WTC11 (cell line): ENCODE data around the gene DPEP2. TPM values are rescaled to one million over a fixed set of nuclear protein-coding genes. Genes with fewer than 3 reads are reported as not detected.

Source experiments
- ATAC-seq: fragments of 200-7000 bp; cut with Tn5 transposase; 2 replicates; pipeline ENCODE4 v1.10.0; 2021; ENCODE audit warnings: mild to moderate bottlenecking, moderate library complexity
- CTCF ChIA-PET: fragments of 300-600 bp; sonication (Branson Sonifier 250); formaldehyde crosslinking; loops from one replicate; lab custom pipeline; 2021; ENCODE audit warnings: antibody characterized with exemption; lab: Charles Lee
- POLR2A ChIA-PET: fragments of 350-600 bp; sonication (Branson Sonifier 250); formaldehyde crosslinking; loops from one replicate; lab custom pipeline; 2021; ENCODE audit warnings: antibody characterized with exemption; lab: Charles Lee
- DNase-seq: peaks from one replicate; pipeline ENCODE4 v3.0.0; 2021; ENCODE audit warnings: low spot score
- H3K27ac Mint-ChIP-seq: 2 replicates; pipeline ENCODE4 v1.8.0; 2021; ENCODE audit warnings: mixed read lengths
- H3K27me3 Mint-ChIP-seq: 2 replicates; pipeline ENCODE4 v1.8.0; 2021; ENCODE audit warnings: low read depth, mild to moderate bottlenecking, moderate library complexity, mixed read lengths
- H3K36me3 Mint-ChIP-seq: 2 replicates; pipeline ENCODE4 v1.8.0; 2021; ENCODE audit warnings: mixed read lengths
- H3K4me1 Mint-ChIP-seq: 2 replicates; pipeline ENCODE4 v1.8.0; 2022; ENCODE audit warnings: mixed read lengths
- H3K4me3 Mint-ChIP-seq: 2 replicates; pipeline ENCODE4 v1.8.0; 2021; ENCODE audit warnings: mild to moderate bottlenecking, moderate library complexity, mixed read lengths
- H3K9me3 Mint-ChIP-seq: 2 replicates; pipeline ENCODE4 v1.8.0; 2021; ENCODE audit warnings: mixed read lengths
- CREM ChIP-seq: sonication (generic); formaldehyde crosslinking; IDR thresholded peaks from 2 replicates; pipeline ENCODE4 v1.8.1; 2022; ENCODE audit warnings: mild to moderate bottlenecking, missing genetic modification reagents, moderate library complexity
- ELF4 ChIP-seq: sonication (generic); formaldehyde crosslinking; IDR thresholded peaks from 2 replicates; pipeline ENCODE4 v1.8.1; 2022; ENCODE audit warnings: low read depth, mild to moderate bottlenecking, moderate library complexity, missing genetic modification reagents
- ETV6 ChIP-seq: sonication (generic); formaldehyde crosslinking; IDR thresholded peaks from 2 replicates; pipeline ENCODE4 v1.8.1; 2022; ENCODE audit warnings: mild to moderate bottlenecking, missing genetic modification reagents
- GRHL2 ChIP-seq: fragments of 250-450 bp; sonication (Bioruptor Pico); IDR thresholded peaks from 2 replicates; pipeline ENCODE4 v1.8.0; 2022; ENCODE audit warnings: mild to moderate bottlenecking, moderate library complexity; ENCODE audit not compliant: insufficient replicate concordance, severe bottlenecking
- GTF2I ChIP-seq: fragments of 250-450 bp; sonication (Bioruptor Pico); conservative IDR thresholded peaks from 2 replicates; pipeline ENCODE4 v1.4.0; 2021; ENCODE audit warnings: mild to moderate bottlenecking
- JAZF1 ChIP-seq: fragments of 250-450 bp; sonication (Bioruptor Pico); IDR thresholded peaks from 2 replicates; pipeline ENCODE4 v1.9.0; 2021; ENCODE audit warnings: moderate library complexity, mild to moderate bottlenecking, inconsistent platforms
- MYBL2 ChIP-seq: sonication (generic); formaldehyde crosslinking; IDR thresholded peaks from 2 replicates; pipeline ENCODE4 v1.8.1; 2023; ENCODE audit warnings: mild to moderate bottlenecking, moderate library complexity, missing genetic modification reagents
- NFYB ChIP-seq: sonication (generic); formaldehyde crosslinking; conservative IDR thresholded peaks from 2 replicates; pipeline ENCODE4 v1.8.0; 2022; ENCODE audit warnings: low read depth, missing genetic modification reagents
- NR3C1 ChIP-seq: sonication (generic); formaldehyde crosslinking; conservative IDR thresholded peaks from 2 replicates; pipeline ENCODE4 v1.8.1; 2023; ENCODE audit warnings: low read depth, mild to moderate bottlenecking, missing genetic modification reagents
- OVOL2 ChIP-seq: fragments of 250-450 bp; sonication (Bioruptor Pico); IDR thresholded peaks from 2 replicates; pipeline ENCODE4 v1.9.0; 2021; ENCODE audit warnings: mild to moderate bottlenecking, borderline replicate concordance
- RORB ChIP-seq: fragments of 250-450 bp; sonication (Bioruptor Pico); IDR thresholded peaks from 2 replicates; pipeline ENCODE4 v1.9.0; 2021; ENCODE audit warnings: mild to moderate bottlenecking
- SP1 ChIP-seq: sonication (generic); formaldehyde crosslinking; conservative IDR thresholded peaks from 2 replicates; pipeline ENCODE4 v1.8.1; 2022; ENCODE audit warnings: missing genetic modification reagents
- ZNF416 ChIP-seq: fragments of 250-450 bp; sonication (Bioruptor Pico); IDR thresholded peaks from 2 replicates; pipeline ENCODE4 v1.9.0; 2021; ENCODE audit warnings: mild to moderate bottlenecking, inconsistent platforms
- ZNF423 ChIP-seq: fragments of 250-450 bp; sonication (Bioruptor Pico); IDR thresholded peaks from 2 replicates; pipeline ENCODE4 v2.1.2; 2022; ENCODE audit warnings: mild to moderate bottlenecking, moderate library complexity
- ZNF671 ChIP-seq: fragments of 250-450 bp; sonication (Bioruptor Pico); IDR thresholded peaks from 2 replicates; pipeline ENCODE4 v1.8.0; 2021; ENCODE audit warnings: mild to moderate bottlenecking
- total RNA-seq: library from RNA; stranded (reverse); gene quantifications from 3 replicates; pipeline ENCODE4 v1.2.3, GENCODE V29; 2021
- TF ChIP-seq, protein P1 (sequence below): sonication (generic); formaldehyde crosslinking; IDR thresholded peaks from 2 replicates; pipeline ENCODE4 v1.8.0; 2022; ENCODE audit warnings: mild to moderate bottlenecking, missing genetic modification reagents
- TF ChIP-seq, protein P2 (sequence below): sonication (generic); formaldehyde crosslinking; IDR thresholded peaks from 2 replicates; pipeline ENCODE4 v1.8.0; 2022; ENCODE audit warnings: missing genetic modification reagents
- TF ChIP-seq, protein P3 (sequence below): sonication (generic); formaldehyde crosslinking; IDR thresholded peaks from 2 replicates; pipeline ENCODE4 v1.8.1; 2022; ENCODE audit warnings: mild to moderate bottlenecking, moderate library complexity, missing genetic modification reagents
- TF ChIP-seq, protein P4 (sequence below): sonication (generic); formaldehyde crosslinking; IDR thresholded peaks from 2 replicates; pipeline ENCODE4 v1.8.1; 2022; ENCODE audit warnings: low read depth, missing genetic modification reagents, borderline replicate concordance
- TF ChIP-seq, protein P5 (sequence below): sonication (generic); formaldehyde crosslinking; IDR thresholded peaks from 2 replicates; pipeline ENCODE4 v1.8.1; 2023; ENCODE audit warnings: mild to moderate bottlenecking, missing genetic modification reagents
- TF ChIP-seq, protein P6 (sequence below): fragments of 250-450 bp; sonication (Bioruptor Pico); IDR thresholded peaks from 2 replicates; pipeline ENCODE4 v2.1.2; 2022; ENCODE audit warnings: mild to moderate bottlenecking, moderate library complexity
- TF ChIP-seq, protein P7 (sequence below): sonication (generic); formaldehyde crosslinking; IDR thresholded peaks from 2 replicates; pipeline ENCODE4 v1.8.1; 2022; ENCODE audit warnings: mild to moderate bottlenecking, missing genetic modification reagents, moderate library complexity, borderline replicate concordance
- TF ChIP-seq, protein P8 (sequence below): fragments of 250-450 bp; sonication (Bioruptor Pico); IDR thresholded peaks from 2 replicates; pipeline ENCODE4 v1.8.0; 2021; ENCODE audit warnings: mild to moderate bottlenecking

Gene DPEP2
- total RNA-seq, 1 experiment from 2014 or later: 0.13 TPM

DNA sequence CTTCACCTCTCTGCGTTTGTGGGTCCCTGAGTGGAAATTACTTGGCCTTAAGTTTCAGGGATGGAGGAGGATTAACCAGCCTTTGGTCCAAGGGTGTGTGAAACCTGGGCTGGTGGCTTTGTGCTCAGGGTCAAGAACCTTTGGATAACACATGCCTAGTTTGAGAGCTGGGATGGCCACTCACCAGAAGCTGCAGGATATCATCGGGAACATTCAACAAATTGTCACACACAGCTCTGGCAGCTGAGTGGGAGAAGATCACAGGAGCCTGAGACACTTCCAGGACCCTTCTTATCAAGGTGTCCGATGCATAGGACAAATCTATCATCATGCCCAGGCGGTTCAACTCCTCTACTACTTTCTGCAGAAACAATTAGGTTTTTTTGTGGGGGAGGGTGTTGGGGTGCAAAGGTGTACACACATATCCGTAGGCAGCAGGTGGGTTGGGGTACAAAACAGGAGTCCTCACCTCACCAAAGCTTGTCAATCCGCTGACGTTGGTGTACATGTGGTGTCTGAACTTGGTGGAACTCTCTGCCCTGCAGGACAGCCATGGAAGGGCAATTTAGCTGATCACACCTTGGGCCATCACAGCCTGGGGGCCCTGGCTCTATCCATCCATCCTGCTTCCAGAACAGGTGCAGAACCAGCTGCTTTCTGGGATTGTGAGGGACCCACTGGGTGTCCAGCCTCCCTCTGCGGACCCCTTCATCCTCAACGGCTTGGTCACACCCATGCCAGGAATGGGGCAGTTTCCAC, 21.6 kb downstream of the DPEP2 start:
- POLR2A ChIA-PET: no interaction called here
- no peak overlapping the region for H3K27ac Mint-ChIP-seq
- CTCF ChIA-PET: interaction anchor here (0.9 to 1.4 kb wide), 3 partner anchors 34 to 161 kb away, joined by 3 to 4 read pairs (median 3); partner anchors contain the start of gene LCAT

DNA sequence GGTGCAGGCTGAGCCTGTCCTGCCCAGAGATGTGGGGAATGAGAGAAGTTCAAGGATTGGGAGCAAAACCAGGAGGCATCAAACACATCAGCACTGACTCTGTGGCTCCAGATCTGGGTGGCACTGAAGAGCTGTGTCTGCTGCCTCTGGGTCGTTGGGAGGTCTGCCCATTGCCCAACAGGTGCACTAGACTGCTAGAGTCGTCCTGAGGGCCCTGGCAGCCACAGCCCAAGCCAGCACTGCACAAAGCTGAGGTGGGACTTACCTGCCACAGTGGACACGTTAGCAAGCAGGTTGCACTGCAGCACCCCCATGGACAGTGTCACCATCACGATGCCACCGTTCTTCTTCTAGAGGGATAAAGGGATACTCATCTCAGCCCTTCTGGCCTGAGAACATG, 22.3 kb downstream of the DPEP2 start:
- DNase-seq: no peak
- Mint-ChIP-seq H3K27ac (no peak overlapping the region), H3K27me3 (peaks cover 8% of the 10 kb centered on the region; the same call in 1 of the 2 replicates), H3K36me3 (no peaks in the 10 kb centered on the region), H3K9me3 (no peaks in the 10 kb centered on the region), H3K4me3 (no peak overlapping the region), H3K4me1 (no peaks in the 10 kb centered on the region; the same call in 1 of the 2 replicates)
- ChIA-PET POLR2A (no interaction called here), CTCF (interaction anchor here (1.4 kb wide), 1 partner anchor 64 kb away, joined by 4 read pairs; no protein-coding TSS in a partner anchor)
- no peak for ATAC-seq
- no peak for TF ChIP-seq SP1 (CRISPR knock-in tag)
- TF ChIP-seq, protein P1, sequence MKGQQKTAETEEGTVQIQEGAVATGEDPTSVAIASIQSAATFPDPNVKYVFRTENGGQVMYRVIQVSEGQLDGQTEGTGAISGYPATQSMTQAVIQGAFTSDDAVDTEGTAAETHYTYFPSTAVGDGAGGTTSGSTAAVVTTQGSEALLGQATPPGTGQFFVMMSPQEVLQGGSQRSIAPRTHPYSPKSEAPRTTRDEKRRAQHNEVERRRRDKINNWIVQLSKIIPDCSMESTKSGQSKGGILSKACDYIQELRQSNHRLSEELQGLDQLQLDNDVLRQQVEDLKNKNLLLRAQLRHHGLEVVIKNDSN (CRISPR knock-in tag): no peak
- TF ChIP-seq OVOL2 (CRISPR knock-in tag): no peak
- no peak for TF ChIP-seq ZNF423 (CRISPR knock-in tag)
- TF ChIP-seq, protein P2, sequence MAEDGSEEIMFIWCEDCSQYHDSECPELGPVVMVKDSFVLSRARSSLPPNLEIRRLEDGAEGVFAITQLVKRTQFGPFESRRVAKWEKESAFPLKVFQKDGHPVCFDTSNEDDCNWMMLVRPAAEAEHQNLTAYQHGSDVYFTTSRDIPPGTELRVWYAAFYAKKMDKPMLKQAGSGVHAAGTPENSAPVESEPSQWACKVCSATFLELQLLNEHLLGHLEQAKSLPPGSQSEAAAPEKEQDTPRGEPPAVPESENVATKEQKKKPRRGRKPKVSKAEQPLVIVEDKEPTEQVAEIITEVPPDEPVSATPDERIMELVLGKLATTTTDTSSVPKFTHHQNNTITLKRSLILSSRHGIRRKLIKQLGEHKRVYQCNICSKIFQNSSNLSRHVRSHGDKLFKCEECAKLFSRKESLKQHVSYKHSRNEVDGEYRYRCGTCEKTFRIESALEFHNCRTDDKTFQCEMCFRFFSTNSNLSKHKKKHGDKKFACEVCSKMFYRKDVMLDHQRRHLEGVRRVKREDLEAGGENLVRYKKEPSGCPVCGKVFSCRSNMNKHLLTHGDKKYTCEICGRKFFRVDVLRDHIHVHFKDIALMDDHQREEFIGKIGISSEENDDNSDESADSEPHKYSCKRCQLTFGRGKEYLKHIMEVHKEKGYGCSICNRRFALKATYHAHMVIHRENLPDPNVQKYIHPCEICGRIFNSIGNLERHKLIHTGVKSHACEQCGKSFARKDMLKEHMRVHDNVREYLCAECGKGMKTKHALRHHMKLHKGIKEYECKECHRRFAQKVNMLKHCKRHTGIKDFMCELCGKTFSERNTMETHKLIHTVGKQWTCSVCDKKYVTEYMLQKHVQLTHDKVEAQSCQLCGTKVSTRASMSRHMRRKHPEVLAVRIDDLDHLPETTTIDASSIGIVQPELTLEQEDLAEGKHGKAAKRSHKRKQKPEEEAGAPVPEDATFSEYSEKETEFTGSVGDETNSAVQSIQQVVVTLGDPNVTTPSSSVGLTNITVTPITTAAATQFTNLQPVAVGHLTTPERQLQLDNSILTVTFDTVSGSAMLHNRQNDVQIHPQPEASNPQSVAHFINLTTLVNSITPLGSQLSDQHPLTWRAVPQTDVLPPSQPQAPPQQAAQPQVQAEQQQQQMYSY (CRISPR knock-in tag): no peak
- TF ChIP-seq GTF2I (CRISPR knock-in tag): no peak
- TF ChIP-seq MYBL2: no peak
- TF ChIP-seq, protein P3, sequence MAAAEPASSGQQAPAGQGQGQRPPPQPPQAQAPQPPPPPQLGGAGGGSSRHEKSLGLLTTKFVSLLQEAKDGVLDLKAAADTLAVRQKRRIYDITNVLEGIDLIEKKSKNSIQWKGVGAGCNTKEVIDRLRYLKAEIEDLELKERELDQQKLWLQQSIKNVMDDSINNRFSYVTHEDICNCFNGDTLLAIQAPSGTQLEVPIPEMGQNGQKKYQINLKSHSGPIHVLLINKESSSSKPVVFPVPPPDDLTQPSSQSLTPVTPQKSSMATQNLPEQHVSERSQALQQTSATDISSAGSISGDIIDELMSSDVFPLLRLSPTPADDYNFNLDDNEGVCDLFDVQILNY (CRISPR knock-in tag): no peak
- TF ChIP-seq, protein P4, sequence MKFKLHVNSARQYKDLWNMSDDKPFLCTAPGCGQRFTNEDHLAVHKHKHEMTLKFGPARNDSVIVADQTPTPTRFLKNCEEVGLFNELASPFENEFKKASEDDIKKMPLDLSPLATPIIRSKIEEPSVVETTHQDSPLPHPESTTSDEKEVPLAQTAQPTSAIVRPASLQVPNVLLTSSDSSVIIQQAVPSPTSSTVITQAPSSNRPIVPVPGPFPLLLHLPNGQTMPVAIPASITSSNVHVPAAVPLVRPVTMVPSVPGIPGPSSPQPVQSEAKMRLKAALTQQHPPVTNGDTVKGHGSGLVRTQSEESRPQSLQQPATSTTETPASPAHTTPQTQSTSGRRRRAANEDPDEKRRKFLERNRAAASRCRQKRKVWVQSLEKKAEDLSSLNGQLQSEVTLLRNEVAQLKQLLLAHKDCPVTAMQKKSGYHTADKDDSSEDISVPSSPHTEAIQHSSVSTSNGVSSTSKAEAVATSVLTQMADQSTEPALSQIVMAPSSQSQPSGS: no peak
- no peak for TF ChIP-seq ETV6 (CRISPR knock-in tag)

More for the DNA sequence above, 21.6 kb downstream of the DPEP2 start:
- H3K9me3 Mint-ChIP-seq: no peaks in the 10 kb centered on the region
- peaks cover 8% of the 10 kb centered on the region; the same call in 1 of the 2 replicates for H3K27me3 Mint-ChIP-seq
- H3K4me3 Mint-ChIP-seq: no peak overlapping the region
- H3K4me1 Mint-ChIP-seq: no peaks in the 10 kb centered on the region; the same call in 1 of the 2 replicates
- no peak for DNase-seq
- H3K36me3 Mint-ChIP-seq: no peaks in the 10 kb centered on the region
- ATAC-seq: no peak
- TF ChIP-seq, protein P5, sequence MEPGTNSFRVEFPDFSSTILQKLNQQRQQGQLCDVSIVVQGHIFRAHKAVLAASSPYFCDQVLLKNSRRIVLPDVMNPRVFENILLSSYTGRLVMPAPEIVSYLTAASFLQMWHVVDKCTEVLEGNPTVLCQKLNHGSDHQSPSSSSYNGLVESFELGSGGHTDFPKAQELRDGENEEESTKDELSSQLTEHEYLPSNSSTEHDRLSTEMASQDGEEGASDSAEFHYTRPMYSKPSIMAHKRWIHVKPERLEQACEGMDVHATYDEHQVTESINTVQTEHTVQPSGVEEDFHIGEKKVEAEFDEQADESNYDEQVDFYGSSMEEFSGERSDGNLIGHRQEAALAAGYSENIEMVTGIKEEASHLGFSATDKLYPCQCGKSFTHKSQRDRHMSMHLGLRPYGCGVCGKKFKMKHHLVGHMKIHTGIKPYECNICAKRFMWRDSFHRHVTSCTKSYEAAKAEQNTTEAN (CRISPR knock-in tag): no peak
- TF ChIP-seq NR3C1 (CRISPR knock-in tag) (no peak), ZNF423 (CRISPR knock-in tag) (no peak), RORB (CRISPR knock-in tag) (no peak), CREM (no peak), ZNF671 (no peak), ZNF416 (no peak), ELF4 (no peak), JAZF1 (CRISPR knock-in tag) (no peak), GTF2I (CRISPR knock-in tag) (no peak), GRHL2 (CRISPR knock-in tag) (no peak), MYBL2 (no peak), NFYB (CRISPR knock-in tag) (no peak)
- TF ChIP-seq, protein P6, sequence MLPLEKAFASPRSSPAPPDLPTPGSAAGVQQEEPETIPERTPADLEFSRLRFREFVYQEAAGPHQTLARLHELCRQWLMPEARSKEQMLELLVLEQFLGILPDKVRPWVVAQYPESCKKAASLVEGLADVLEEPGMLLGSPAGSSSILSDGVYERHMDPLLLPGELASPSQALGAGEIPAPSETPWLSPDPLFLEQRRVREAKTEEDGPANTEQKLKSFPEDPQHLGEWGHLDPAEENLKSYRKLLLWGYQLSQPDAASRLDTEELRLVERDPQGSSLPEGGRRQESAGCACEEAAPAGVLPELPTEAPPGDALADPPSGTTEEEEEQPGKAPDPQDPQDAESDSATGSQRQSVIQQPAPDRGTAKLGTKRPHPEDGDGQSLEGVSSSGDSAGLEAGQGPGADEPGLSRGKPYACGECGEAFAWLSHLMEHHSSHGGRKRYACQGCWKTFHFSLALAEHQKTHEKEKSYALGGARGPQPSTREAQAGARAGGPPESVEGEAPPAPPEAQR (CRISPR knock-in tag): no peak
- TF ChIP-seq, protein P1 (CRISPR knock-in tag): no peak
- TF ChIP-seq, protein P7, sequence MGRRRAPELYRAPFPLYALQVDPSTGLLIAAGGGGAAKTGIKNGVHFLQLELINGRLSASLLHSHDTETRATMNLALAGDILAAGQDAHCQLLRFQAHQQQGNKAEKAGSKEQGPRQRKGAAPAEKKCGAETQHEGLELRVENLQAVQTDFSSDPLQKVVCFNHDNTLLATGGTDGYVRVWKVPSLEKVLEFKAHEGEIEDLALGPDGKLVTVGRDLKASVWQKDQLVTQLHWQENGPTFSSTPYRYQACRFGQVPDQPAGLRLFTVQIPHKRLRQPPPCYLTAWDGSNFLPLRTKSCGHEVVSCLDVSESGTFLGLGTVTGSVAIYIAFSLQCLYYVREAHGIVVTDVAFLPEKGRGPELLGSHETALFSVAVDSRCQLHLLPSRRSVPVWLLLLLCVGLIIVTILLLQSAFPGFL (CRISPR knock-in tag): no peak
- TF ChIP-seq, protein P8, sequence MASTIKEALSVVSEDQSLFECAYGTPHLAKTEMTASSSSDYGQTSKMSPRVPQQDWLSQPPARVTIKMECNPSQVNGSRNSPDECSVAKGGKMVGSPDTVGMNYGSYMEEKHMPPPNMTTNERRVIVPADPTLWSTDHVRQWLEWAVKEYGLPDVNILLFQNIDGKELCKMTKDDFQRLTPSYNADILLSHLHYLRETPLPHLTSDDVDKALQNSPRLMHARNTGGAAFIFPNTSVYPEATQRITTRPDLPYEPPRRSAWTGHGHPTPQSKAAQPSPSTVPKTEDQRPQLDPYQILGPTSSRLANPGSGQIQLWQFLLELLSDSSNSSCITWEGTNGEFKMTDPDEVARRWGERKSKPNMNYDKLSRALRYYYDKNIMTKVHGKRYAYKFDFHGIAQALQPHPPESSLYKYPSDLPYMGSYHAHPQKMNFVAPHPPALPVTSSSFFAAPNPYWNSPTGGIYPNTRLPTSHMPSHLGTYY: no peak
- TF ChIP-seq, all 79 proteins: peak for 0
